ENCODE results near the gene HRG. TPM values are rescaled to one million over a fixed set of nuclear protein-coding genes. Genes with fewer than 3 reads are reported as not detected.
"Not testable (repeated sequence)": the region's sequence is repeated elsewhere in the genome, so short reads cannot be mapped to it uniquely, and the experiment has no call there.

Gene HRG
- total and polyA plus RNA-seq, 2 donors (not counting 1 experiment from before 2014, with no cell fraction given): not detected

DNA sequence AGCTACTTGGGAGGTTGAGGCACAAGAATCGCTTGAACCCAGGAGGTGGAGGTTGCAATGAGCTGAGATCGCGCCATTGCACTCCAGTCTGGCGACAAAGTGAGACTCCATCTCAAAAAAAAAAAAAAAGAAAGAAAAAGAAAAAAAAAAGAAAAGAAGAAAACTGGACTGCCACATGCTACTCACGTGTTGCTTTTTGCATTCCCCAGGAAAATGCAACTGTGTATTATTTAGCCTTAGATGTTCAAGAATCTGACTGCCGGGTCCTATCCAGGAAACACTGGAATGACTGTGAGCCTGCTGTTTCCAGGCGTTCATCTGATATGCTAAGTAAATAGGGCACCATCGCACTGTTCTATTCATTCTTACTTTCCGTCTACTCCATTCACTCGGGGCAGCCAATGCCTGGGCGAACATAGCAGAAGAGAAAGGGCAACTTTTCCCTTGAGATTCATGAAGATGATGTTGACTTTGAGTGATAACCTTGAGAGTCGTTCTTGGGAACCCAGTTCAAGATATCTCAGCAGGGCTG lies 21.4 kb downstream of the HRG start:
- DNase-seq (no peak), ATAC-seq (ENCODE audit: low read depth) (no peak)
- WGBS (ENCODE audit: insufficient coverage): 80% methylated on average over 4 of the region's 12 CpGs
- intact Hi-C loops (cut with micrococcal nuclease): no loop called here
- Histone ChIP-seq H3K27me3 (replicated peaks in 1 of 4; ENCODE audit: control extremely low read depth in 1 of 4, control insufficient read depth in 3 of 4, insufficient read depth in 4 of 4, low read length in 3 of 4) (peaks cover 0 to 28% (median 6%) of the 10 kb centered on the region in 4 experiments), H3K27ac (ENCODE audit: low read length in 2 of 2) (no peak overlapping the region), H4K20me1 (ENCODE audit: control insufficient read depth, insufficient read depth, low read length, poor library complexity, severe bottlenecking) (no peaks in the 10 kb centered on the region), H3K9me3 (ENCODE audit: control extremely low read depth in 1 of 3, control insufficient read depth in 2 of 3, insufficient read depth in 1 of 3, low read length in 2 of 3) (peaks cover 2 to 10% (median 5%) of the 10 kb centered on the region in 3 donors), H2AFZ (ENCODE audit: insufficient read depth, low read depth, low read length, poor library complexity, severe bottlenecking) (no peak overlapping the region), H3K4me2 (replicated peaks; ENCODE audit: low read depth, low read length, poor library complexity, severe bottlenecking) (no peak overlapping the region), H3K4me3 (ENCODE audit: control extremely low read depth in 1 of 5, extremely low read depth in 1 of 5, insufficient read depth in 1 of 5, low read depth in 2 of 5, low read length in 4 of 5) (no peak overlapping the region), H3K9ac (ENCODE audit: low read length) (no peak overlapping the region), H3K4me1 (ENCODE audit: control insufficient read depth in 2 of 2, insufficient read depth in 2 of 2, low read length in 2 of 2) (no peaks in the 10 kb centered on the region), H3K79me2 (ENCODE audit: control insufficient read depth, insufficient read depth, low read length) (no peaks in the 10 kb centered on the region), H3K36me3 (replicated peaks in 1 of 2; ENCODE audit: control extremely low read depth in 1 of 2, control insufficient read depth in 1 of 2, extremely low read depth in 1 of 2, insufficient read depth in 2 of 2, low read length in 1 of 2) (no peaks in the 10 kb centered on the region)
- CTCF ChIA-PET: no interaction called here
- Mint-ChIP-seq H3K4me3 (no peak overlapping the region), H3K4me1 (no peaks in the 10 kb centered on the region), H3K27me3 (peaks cover 53% of the 10 kb centered on the region), H3K9me3 (ENCODE audit: insufficient read depth) (peaks cover 5% of the 10 kb centered on the region), H3K27ac (no peak overlapping the region)
- POLR2A ChIA-PET: no interaction called here
- no peak for TF ChIP-seq EZH2 (IDR thresholded peaks at IDR 0.05; ENCODE audit: borderline replicate concordance, insufficient read depth, low read depth, low read length, poor library complexity, severe bottlenecking)
- no peak for TF ChIP-seq CTCF (IDR thresholded peaks at IDR 0.05)

DNA sequence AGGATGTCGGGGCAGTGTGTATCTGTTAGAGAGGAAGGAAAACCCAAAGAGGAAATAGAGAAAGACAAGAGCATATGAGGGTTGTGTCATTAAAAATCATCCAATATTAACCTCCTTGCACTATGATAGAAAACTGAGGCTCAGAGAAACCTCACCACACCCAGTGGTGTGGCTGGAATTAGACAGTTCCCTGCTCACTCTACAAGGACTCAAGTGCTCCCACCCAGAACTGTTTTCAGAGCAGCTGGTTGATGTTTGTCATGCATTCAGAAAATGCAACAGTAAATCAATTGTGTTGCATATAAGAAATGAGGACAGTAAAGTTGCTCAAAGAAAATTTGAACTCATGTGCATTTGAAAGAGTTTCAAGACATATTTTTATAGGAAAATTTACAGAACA lies 24.5 kb downstream of the HRG start:
- H3K9me3 ChIP-seq (ENCODE audit: control extremely low read depth in 1 of 3, control insufficient read depth in 2 of 3, insufficient read depth in 1 of 3, low read length in 2 of 3); H3K4me1 ChIP-seq (ENCODE audit: control insufficient read depth in 2 of 2, insufficient read depth in 2 of 2, low read length in 2 of 2); H3K27ac ChIP-seq (ENCODE audit: low read length in 2 of 2); H3K4me3 Mint-ChIP-seq; H3K9me3 Mint-ChIP-seq (ENCODE audit: insufficient read depth); H3K27ac Mint-ChIP-seq; ATAC-seq (ENCODE audit: low read depth); intact Hi-C loops (cut with micrococcal nuclease); H4K20me1 ChIP-seq (ENCODE audit: control insufficient read depth, insufficient read depth, low read length, poor library complexity, severe bottlenecking); H3K79me2 ChIP-seq (ENCODE audit: control insufficient read depth, insufficient read depth, low read length); POLR2A ChIA-PET; DNase-seq; H3K4me3 ChIP-seq (ENCODE audit: control extremely low read depth in 1 of 5, extremely low read depth in 1 of 5, insufficient read depth in 1 of 5, low read depth in 2 of 5, low read length in 4 of 5); H3K9ac ChIP-seq (ENCODE audit: low read length); H3K36me3 ChIP-seq (replicated peaks in 1 of 2; ENCODE audit: control extremely low read depth in 1 of 2, control insufficient read depth in 1 of 2, extremely low read depth in 1 of 2, insufficient read depth in 2 of 2, low read length in 1 of 2); H3K4me1 Mint-ChIP-seq; H2AFZ ChIP-seq (ENCODE audit: insufficient read depth, low read depth, low read length, poor library complexity, severe bottlenecking); H3K4me2 ChIP-seq (replicated peaks; ENCODE audit: low read depth, low read length, poor library complexity, severe bottlenecking); CTCF ChIA-PET: not testable (repeated sequence)
- H3K27me3 ChIP-seq (replicated peaks in 1 of 4; ENCODE audit: control extremely low read depth in 1 of 4, control insufficient read depth in 3 of 4, insufficient read depth in 4 of 4, low read length in 3 of 4): peaks cover 0 to 16% (median 2%) of the 10 kb centered on the region in 4 experiments
- peaks cover 44% of the 10 kb centered on the region for H3K27me3 Mint-ChIP-seq
- no CpG with 5 or more reads among the region's 1 CpG for WGBS (ENCODE audit: insufficient coverage)
